Gastrocnemius medialis (tissue), 4 donors: Measurements from ENCODE around the gene RAB4A.

Experiments
- CTCF ChIP-seq, 5 experiments: fragments of 450-650 bp in 3 of 5; fragments of 200-600 bp in 2 of 5; sonication (generic) in 2 of 5; IDR thresholded peaks in 4 of 5; conservative IDR thresholded peaks in 1 of 5; 1 replicate in 4 of 5; 2 replicates in 1 of 5; pipeline ENCODE4 v1.5.1; 2016 to 2019; ENCODE audit warnings: antibody characterized with exemption in 5 of 5, mild to moderate bottlenecking in 3 of 5, moderate library complexity in 3 of 5
- POLR2A ChIP-seq, 2 donors: fragments of 450-650 bp; IDR thresholded peaks; one replicate each; pipeline ENCODE4 v1.6.1; 2017; ENCODE audit warnings: antibody characterized with exemption in 2 of 2, mild to moderate bottlenecking in 2 of 2, moderate library complexity in 2 of 2

GRCh38 chr1:229222081-229222480, 48.8 kb upstream of the RAB4A start:
- TF ChIP-seq CTCF (IDR thresholded peaks at IDR 0.05 in 4 of 5, conservative IDR thresholded peaks at IDR 0.05 in 1 of 5): no peak
- TF ChIP-seq POLR2A (IDR thresholded peaks at IDR 0.05): no peak
